Parathyroid adenoma (tissue), 2 donors: ENCODE measurements around the gene FHOD3.

Source experiments
- H2AFZ ChIP-seq: fragments of 300-600 bp; sonication (generic); one replicate; pipeline ENCODE4 v1.7.0; 2017; ENCODE audit warnings: antibody characterized with exemption, mild to moderate bottlenecking
- H3K27ac ChIP-seq: fragments of 300-600 bp; sonication (generic); one replicate; pipeline ENCODE4 v1.7.0; 2017
- H3K27me3 ChIP-seq: fragments of 300-600 bp; sonication (generic); one replicate; pipeline ENCODE4 v1.7.0; 2017; ENCODE audit warnings: low read length; ENCODE audit not compliant: control insufficient read depth, insufficient read depth
- H3K36me3 ChIP-seq: fragments of 300-600 bp; sonication (generic); one replicate; pipeline ENCODE4 v1.7.0; 2017; ENCODE audit warnings: low read length; ENCODE audit not compliant: control insufficient read depth, insufficient read depth
- H3K4me1 ChIP-seq: fragments of 300-600 bp; sonication (generic); one replicate; pipeline ENCODE4 v1.7.0; 2017; ENCODE audit warnings: control low read depth
- H3K4me2 ChIP-seq: fragments of 300-600 bp; sonication (generic); one replicate; pipeline ENCODE4 v1.7.0; 2017; ENCODE audit warnings: low read length
- H3K4me3 ChIP-seq: fragments of 300-600 bp; sonication (generic); one replicate; pipeline ENCODE4 v1.7.0; 2017; ENCODE audit warnings: low read depth, low read length
- H3K79me2 ChIP-seq: fragments of 300-600 bp; sonication (generic); one replicate; pipeline ENCODE4 v1.7.0; 2017; ENCODE audit warnings: control low read depth
- H3K9ac ChIP-seq: fragments of 300-600 bp; sonication (generic); one replicate; pipeline ENCODE4 v1.7.0; 2017; ENCODE audit warnings: mild to moderate bottlenecking
- H3K9me3 ChIP-seq: fragments of 300-600 bp; sonication (generic); one replicate; pipeline ENCODE4 v1.7.0; 2017; ENCODE audit warnings: low read length; ENCODE audit not compliant: control insufficient read depth
- CTCF ChIP-seq: fragments of 300-600 bp; sonication (generic); IDR thresholded peaks from one replicate; pipeline ENCODE4 v1.7.0; 2017; ENCODE audit warnings: antibody characterized with exemption, mild to moderate bottlenecking
- donor health status: primary hyperparathyroidism.

The FHOD3 gene

GRCh38 chr18:36558234-36558633 is 260.7 kb downstream of the FHOD3 start:
- no peak for TF ChIP-seq CTCF
- no peak overlapping the region for H2AFZ ChIP-seq
- H3K27ac ChIP-seq: no peak overlapping the region
- no peaks in the 10 kb centered on the region for H3K36me3 ChIP-seq
- no peak overlapping the region for H3K4me2 ChIP-seq
- H3K4me1 ChIP-seq: no peaks in the 10 kb centered on the region
- H3K9ac ChIP-seq: no peak overlapping the region
- H3K79me2 ChIP-seq: no peaks in the 10 kb centered on the region
- H3K4me3 ChIP-seq: no peak overlapping the region
- H3K9me3 ChIP-seq: no peaks in the 10 kb centered on the region
- H3K27me3 ChIP-seq: no peaks in the 10 kb centered on the region

- TF ChIP-seq CTCF: no peak
- Histone ChIP-seq H3K4me1 (no peaks in the 10 kb centered on the region), H3K79me2 (no peaks in the 10 kb centered on the region), H3K4me2 (no peak overlapping the region), H3K36me3 (no peaks in the 10 kb centered on the region), H3K4me3 (no peak overlapping the region), H3K27me3 (no peaks in the 10 kb centered on the region), H3K27ac (no peak overlapping the region), H3K9me3 (no peaks in the 10 kb centered on the region), H3K9ac (no peak overlapping the region), H2AFZ (no peak overlapping the region)
Measured at GRCh38 chr18:36559149-36559857, 261.8 kb downstream of the FHOD3 start.

- no peak overlapping the region for H3K27ac ChIP-seq
Measured at GRCh38 chr18:36560187-36560586, 262.7 kb downstream of the FHOD3 start.

GRCh38 chr18:36561046-36561445 is 263.5 kb downstream of the FHOD3 start:
- Histone ChIP-seq H3K79me2 (no peaks in the 10 kb centered on the region), H3K9ac (no peak overlapping the region), H3K9me3 (no peaks in the 10 kb centered on the region), H3K4me2 (no peak overlapping the region), H2AFZ (no peak overlapping the region), H3K4me3 (no peak overlapping the region), H3K36me3 (no peaks in the 10 kb centered on the region), H3K27ac (no peak overlapping the region), H3K4me1 (no peaks in the 10 kb centered on the region), H3K27me3 (no peaks in the 10 kb centered on the region)
- TF ChIP-seq CTCF: no peak

More at GRCh38 chr18:36560187-36560586, 262.7 kb downstream of the FHOD3 start:
- Histone ChIP-seq H3K4me2 (no peak overlapping the region), H3K27me3 (no peaks in the 10 kb centered on the region), H3K79me2 (no peaks in the 10 kb centered on the region), H3K4me3 (no peak overlapping the region), H3K9me3 (no peaks in the 10 kb centered on the region), H2AFZ (no peak overlapping the region), H3K4me1 (no peaks in the 10 kb centered on the region), H3K36me3 (no peaks in the 10 kb centered on the region), H3K9ac (no peak overlapping the region)
- no peak for TF ChIP-seq CTCF

- Histone ChIP-seq H3K27ac (no peak overlapping the region), H3K9ac (no peak overlapping the region), H3K36me3 (no peaks in the 10 kb centered on the region), H3K4me3 (no peak overlapping the region), H3K4me2 (no peak overlapping the region), H3K27me3 (no peaks in the 10 kb centered on the region), H3K4me1 (no peaks in the 10 kb centered on the region), H3K9me3 (no peaks in the 10 kb centered on the region), H2AFZ (no peak overlapping the region), H3K79me2 (no peaks in the 10 kb centered on the region)
- no peak for TF ChIP-seq CTCF
Measured at GRCh38 chr18:36564841-36565240, 267.3 kb downstream of the FHOD3 start.
